HEK293 (cell line): ENCODE measurements around the gene VPS18.

Experiments
- CTCF ChIA-PET: fragments of 350-600 bp; formaldehyde crosslinking; extraction: SDS; loops from one replicate; lab custom pipeline; 2021; ENCODE audit warnings: antibody characterized with exemption; lab: Yijun Ruan, JAX
- POLR2A ChIA-PET: fragments of 300-600 bp; formaldehyde crosslinking; extraction: SDS; loops from one replicate; lab custom pipeline; 2020; ENCODE audit warnings: antibody characterized with exemption, inconsistent platforms; lab: Yijun Ruan, JAX
- H3K27ac ChIP-seq: fragments of 200-500 bp; sonication (Bioruptor generic); 2 replicates; pipeline ENCODE4 v1.5.1; 2014; ENCODE audit warnings: low read depth, low read length, control low read depth, inconsistent platforms; ENCODE audit errors: extremely low read depth
- H3K36me3 ChIP-seq, 2 experiments: fragments of 200-500 bp in 1 of 2; sonication (Bioruptor generic) in 1 of 2; 1 replicate in 1 of 2; 2 replicates in 1 of 2; pipeline ENCODE4 v1.5.1; 2014 to 2017; ENCODE audit warnings: inconsistent platforms in 2 of 2, low read length in 2 of 2; ENCODE audit not compliant: control insufficient read depth in 2 of 2, insufficient read depth in 1 of 2
- H3K4me1 ChIP-seq: fragments of 200-500 bp; sonication (Bioruptor generic); 2 replicates; pipeline ENCODE4 v1.5.1; 2014; ENCODE audit warnings: mild to moderate bottlenecking, low read length, inconsistent platforms; ENCODE audit not compliant: control insufficient read depth, insufficient read depth
- H3K4me3 ChIP-seq: 2 replicates; pipeline ENCODE4 v1.5.1; 2011; ENCODE audit warnings: low read depth, mild to moderate bottlenecking, control low read depth, low read length, moderate library complexity
- H3K9me3 ChIP-seq: fragments of 200-500 bp; sonication (Bioruptor generic); 2 replicates; pipeline ENCODE4 v1.5.1; 2014; ENCODE audit warnings: low read depth, low read length, inconsistent platforms; ENCODE audit not compliant: control insufficient read depth, insufficient read depth
- GFI1B ChIP-seq: fragments of 450-650 bp; formaldehyde crosslinking; IDR thresholded peaks from 2 replicates; pipeline ENCODE4 v1.5.1; 2016; ENCODE audit warnings: missing biosample characterization, missing genetic modification characterization
- GLIS2 ChIP-seq: fragments of 450-650 bp; formaldehyde crosslinking; IDR thresholded peaks from 2 replicates; pipeline ENCODE4 v1.5.1; 2016; ENCODE audit warnings: missing biosample characterization, missing genetic modification characterization
- KLF9 ChIP-seq: fragments of 450-650 bp; formaldehyde crosslinking; IDR thresholded peaks from 2 replicates; pipeline ENCODE4 v1.5.1; 2016; ENCODE audit warnings: missing biosample characterization, missing genetic modification characterization, low read depth
- MEIS1 ChIP-seq: sonication (generic); formaldehyde crosslinking; IDR thresholded peaks from 2 replicates; pipeline ENCODE4 v1.8.1; 2022; ENCODE audit warnings: missing genetic modification reagents, mild to moderate bottlenecking, borderline replicate concordance
- SP7 ChIP-seq: fragments of 450-650 bp; formaldehyde crosslinking; IDR thresholded peaks from 2 replicates; pipeline ENCODE4 v1.5.1; 2016; ENCODE audit warnings: missing biosample characterization, missing genetic modification characterization
- YY2 ChIP-seq: fragments of 450-650 bp; formaldehyde crosslinking; IDR thresholded peaks from 2 replicates; pipeline ENCODE4 v1.5.1; 2016; ENCODE audit warnings: missing biosample characterization, missing genetic modification characterization
- ZBTB7A ChIP-seq: fragments of 450-650 bp; formaldehyde crosslinking; IDR thresholded peaks from 2 replicates; pipeline ENCODE4 v1.5.1; 2016; ENCODE audit warnings: low read depth, missing biosample characterization, missing genetic modification characterization
- ZNF133 ChIP-seq: fragments of 450-650 bp; formaldehyde crosslinking; IDR thresholded peaks from 2 replicates; pipeline ENCODE4 v1.5.1; 2016; ENCODE audit warnings: missing biosample characterization, missing genetic modification characterization
- ZNF157 ChIP-seq: fragments of 450-650 bp; formaldehyde crosslinking; IDR thresholded peaks from 2 replicates; pipeline ENCODE4 v1.5.1; 2016; ENCODE audit warnings: missing biosample characterization, missing genetic modification characterization
- ZNF23 ChIP-seq: fragments of 450-650 bp; formaldehyde crosslinking; IDR thresholded peaks from 2 replicates; pipeline ENCODE4 v1.5.1; 2016; ENCODE audit warnings: missing biosample characterization, missing genetic modification characterization, borderline replicate concordance
- ZNF248 ChIP-seq: fragments of 450-650 bp; formaldehyde crosslinking; IDR thresholded peaks from 2 replicates; pipeline ENCODE4 v1.5.1; 2017; ENCODE audit warnings: missing biosample characterization, missing genetic modification characterization
- ZNF292 ChIP-seq: fragments of 450-650 bp; formaldehyde crosslinking; IDR thresholded peaks from 2 replicates; pipeline ENCODE4 v1.5.1; 2016; ENCODE audit warnings: low read depth, missing biosample characterization, missing genetic modification characterization, borderline replicate concordance
- ZNF324 ChIP-seq: fragments of 450-650 bp; formaldehyde crosslinking; IDR thresholded peaks from 2 replicates; pipeline ENCODE4 v1.5.1; 2016; ENCODE audit warnings: missing biosample characterization, missing genetic modification characterization
- ZNF350 ChIP-seq: fragments of 450-650 bp; formaldehyde crosslinking; IDR thresholded peaks from 2 replicates; pipeline ENCODE4 v1.5.0; 2017; ENCODE audit warnings: missing biosample characterization, mild to moderate bottlenecking, missing genetic modification characterization
- ZNF366 ChIP-seq: fragments of 450-650 bp; formaldehyde crosslinking; conservative IDR thresholded peaks from 2 replicates; pipeline ENCODE4 v1.5.1; 2016; ENCODE audit warnings: missing biosample characterization, missing genetic modification characterization
- ZNF391 ChIP-seq: fragments of 450-650 bp; formaldehyde crosslinking; IDR thresholded peaks from 2 replicates; pipeline ENCODE4 v1.5.1; 2016; ENCODE audit warnings: low read depth, missing biosample characterization, missing genetic modification characterization, borderline replicate concordance
- ZNF48 ChIP-seq: fragments of 450-650 bp; formaldehyde crosslinking; IDR thresholded peaks from 2 replicates; pipeline ENCODE4 v1.5.1; 2016; ENCODE audit warnings: missing biosample characterization, missing genetic modification characterization
- ZNF521 ChIP-seq: fragments of 450-650 bp; formaldehyde crosslinking; IDR thresholded peaks from 2 replicates; pipeline ENCODE4 v1.5.1; 2017; ENCODE audit warnings: missing biosample characterization, mild to moderate bottlenecking, missing genetic modification characterization
- ZNF571 ChIP-seq: fragments of 450-650 bp; formaldehyde crosslinking; IDR thresholded peaks from 2 replicates; pipeline ENCODE4 v1.5.0; 2017; ENCODE audit warnings: missing biosample characterization, missing genetic modification characterization
- ZNF596 ChIP-seq: fragments of 450-650 bp; IDR thresholded peaks from 2 replicates; pipeline ENCODE4 v1.5.0; 2018; ENCODE audit warnings: missing biosample characterization, mild to moderate bottlenecking, missing genetic modification characterization, moderate library complexity
- ZNF621 ChIP-seq: fragments of 450-650 bp; formaldehyde crosslinking; IDR thresholded peaks from 2 replicates; pipeline ENCODE4 v1.5.1; 2017; ENCODE audit warnings: missing biosample characterization, missing genetic modification characterization
- ZNF664 ChIP-seq: fragments of 450-650 bp; formaldehyde crosslinking; IDR thresholded peaks from 2 replicates; pipeline ENCODE4 v1.5.1; 2016; ENCODE audit warnings: missing biosample characterization, missing genetic modification characterization
- ZNF670 ChIP-seq: fragments of 450-650 bp; formaldehyde crosslinking; IDR thresholded peaks from 2 replicates; pipeline ENCODE4 v1.5.1; 2016; ENCODE audit warnings: missing biosample characterization, missing genetic modification characterization, low read depth
- ZNF707 ChIP-seq: fragments of 450-650 bp; formaldehyde crosslinking; IDR thresholded peaks from 2 replicates; pipeline ENCODE4 v1.5.1; 2016; ENCODE audit warnings: missing biosample characterization, missing genetic modification characterization
- ZXDB ChIP-seq: fragments of 450-650 bp; formaldehyde crosslinking; IDR thresholded peaks from 2 replicates; pipeline ENCODE4 v1.5.1; 2016; ENCODE audit warnings: missing biosample characterization, missing genetic modification characterization
- TF ChIP-seq, protein P1 (sequence below): sonication (generic); formaldehyde crosslinking; IDR thresholded peaks from 2 replicates; pipeline ENCODE4 v1.8.1; 2022; ENCODE audit warnings: mild to moderate bottlenecking, moderate library complexity, missing genetic modification reagents
- TF ChIP-seq, protein P2 (sequence below): fragments of 450-650 bp; formaldehyde crosslinking; IDR thresholded peaks from 2 replicates; pipeline ENCODE4 v1.5.1; 2016; ENCODE audit warnings: missing biosample characterization, missing genetic modification characterization
- TF ChIP-seq, protein P3 (sequence below): fragments of 450-650 bp; formaldehyde crosslinking; IDR thresholded peaks from 2 replicates; pipeline ENCODE4 v1.5.1; 2017; ENCODE audit warnings: missing biosample characterization, missing genetic modification characterization
- TF ChIP-seq, protein P4 (sequence below): fragments of 450-650 bp; formaldehyde crosslinking; IDR thresholded peaks from 2 replicates; pipeline ENCODE4 v1.5.1; 2016; ENCODE audit warnings: missing biosample characterization, missing genetic modification characterization
- TF ChIP-seq, protein P5 (sequence below): fragments of 450-650 bp; formaldehyde crosslinking; IDR thresholded peaks from 2 replicates; pipeline ENCODE4 v1.5.1; 2016; ENCODE audit warnings: missing biosample characterization, missing genetic modification characterization

The VPS18 gene

DNA sequence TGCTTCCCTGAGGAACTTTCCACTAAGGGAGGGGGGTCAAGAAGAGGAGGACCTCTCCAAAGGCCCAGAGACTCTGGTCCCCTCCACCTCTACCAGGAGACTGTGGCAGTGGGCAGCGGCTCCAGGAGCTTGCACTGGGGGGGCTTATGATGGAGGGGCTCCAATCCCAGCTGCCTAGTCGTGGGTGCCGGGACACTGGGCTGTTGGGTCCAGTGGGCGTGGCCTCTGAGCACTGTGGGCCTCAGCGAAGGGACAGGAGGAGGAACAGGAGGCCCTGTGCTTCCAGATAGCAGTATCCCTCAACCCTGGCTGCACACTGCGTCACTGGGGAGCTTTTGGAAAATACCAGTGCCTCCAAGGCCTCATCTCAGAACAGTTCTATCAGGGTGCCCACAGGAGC, 21.4 kb downstream of the VPS18 start:
- H3K4me1 ChIP-seq: no peaks in the 10 kb centered on the region
- no peak overlapping the region for H3K4me3 ChIP-seq
- no peaks in the 10 kb centered on the region for H3K36me3 ChIP-seq
- ChIA-PET POLR2A (interaction anchor here (0.9 to 2.0 kb wide), 2 partner anchors 13 to 37 kb away, joined by 3 to 9 read pairs; partner anchors contain the start of genes CHAC1 and DLL4), CTCF (interaction anchor here (0.8 to 2.0 kb wide), 3 partner anchors 10 to 107 kb away, joined by 3 to 10 read pairs (median 5); no protein-coding TSS in a partner anchor)
- H3K9me3 ChIP-seq: no peaks in the 10 kb centered on the region
- no peak for TF ChIP-seq ZNF48 (tag by site-specific recombination)
- no peak for TF ChIP-seq ZNF324 (tag by site-specific recombination)
- TF ChIP-seq ZNF292 (tag by site-specific recombination): no peak
- TF ChIP-seq ZNF521: no peak
- no peak for TF ChIP-seq ZNF571 (tag by site-specific recombination)
- TF ChIP-seq ZNF248: no peak
- no peak for TF ChIP-seq ZNF157
- TF ChIP-seq ZNF391 (tag by site-specific recombination): no peak
- no peak for TF ChIP-seq KLF9 (tag by site-specific recombination)
- TF ChIP-seq, protein P1, sequence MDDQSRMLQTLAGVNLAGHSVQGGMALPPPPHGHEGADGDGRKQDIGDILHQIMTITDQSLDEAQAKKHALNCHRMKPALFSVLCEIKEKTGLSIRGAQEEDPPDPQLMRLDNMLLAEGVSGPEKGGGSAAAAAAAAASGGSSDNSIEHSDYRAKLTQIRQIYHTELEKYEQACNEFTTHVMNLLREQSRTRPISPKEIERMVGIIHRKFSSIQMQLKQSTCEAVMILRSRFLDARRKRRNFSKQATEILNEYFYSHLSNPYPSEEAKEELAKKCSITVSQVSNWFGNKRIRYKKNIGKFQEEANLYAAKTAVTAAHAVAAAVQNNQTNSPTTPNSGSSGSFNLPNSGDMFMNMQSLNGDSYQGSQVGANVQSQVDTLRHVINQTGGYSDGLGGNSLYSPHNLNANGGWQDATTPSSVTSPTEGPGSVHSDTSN (CRISPR knock-in tag): no peak
- TF ChIP-seq ZXDB (tag by site-specific recombination): no peak
- TF ChIP-seq YY2 (tag by site-specific recombination): no peak
- TF ChIP-seq GLIS2: no peak
- TF ChIP-seq, protein P2, sequence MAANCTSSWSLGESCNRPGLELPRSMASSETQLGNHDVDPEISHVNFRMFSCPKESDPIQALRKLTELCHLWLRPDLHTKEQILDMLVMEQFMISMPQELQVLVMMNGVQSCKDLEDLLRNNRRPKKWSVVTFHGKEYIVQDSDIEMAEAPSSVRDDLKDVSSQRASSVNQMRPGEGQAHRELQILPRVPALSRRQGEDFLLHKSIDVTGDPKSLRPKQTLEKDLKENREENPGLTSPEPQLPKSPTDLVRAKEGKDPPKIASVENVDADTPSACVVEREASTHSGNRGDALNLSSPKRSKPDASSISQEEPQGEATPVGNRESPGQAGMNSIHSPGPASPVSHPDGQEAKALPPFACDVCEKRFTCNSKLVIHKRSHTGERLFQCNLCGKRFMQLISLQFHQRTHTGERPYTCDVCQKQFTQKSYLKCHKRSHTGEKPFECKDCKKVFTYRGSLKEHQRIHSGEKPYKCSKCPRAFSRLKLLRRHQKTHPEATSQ: no peak
- TF ChIP-seq ZNF707 (tag by site-specific recombination): no peak
- no peak for TF ChIP-seq ZNF596 (tag by site-specific recombination)
- no peak overlapping the region for H3K27ac ChIP-seq

DNA sequence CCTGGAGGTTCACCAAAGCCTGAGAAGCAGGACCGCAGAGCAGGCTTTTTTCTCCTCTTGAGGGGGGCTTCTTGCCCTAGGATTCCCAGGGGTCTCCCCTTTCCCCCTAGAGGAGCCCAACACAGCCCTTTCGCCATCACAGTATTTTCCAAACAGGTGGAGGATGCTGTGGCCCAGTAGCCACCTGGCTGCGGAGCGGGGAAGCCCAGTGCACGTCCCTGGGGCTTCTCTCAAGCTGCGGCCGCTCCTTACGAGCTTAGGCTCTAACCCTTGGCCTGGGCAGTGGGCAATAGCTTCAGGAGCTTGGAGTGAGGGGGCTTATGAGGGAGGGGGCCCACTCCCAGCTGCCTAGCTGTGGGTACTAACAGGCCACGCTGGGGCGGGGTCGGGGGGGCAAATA, 23.3 kb downstream of the VPS18 start:
- TF ChIP-seq ZNF23 (tag by site-specific recombination) (no peak), ZNF350 (no peak), ZNF133 (tag by site-specific recombination) (no peak), GLIS2 (no peak), ZNF670 (tag by site-specific recombination) (no peak), SP7 (no peak), ZNF664 (no peak), ZNF366 (tag by site-specific recombination) (no peak), ZBTB7A (tag by site-specific recombination) (no peak), ZNF621 (tag by site-specific recombination) (no peak), GFI1B (no peak), MEIS1 (no peak)
- TF ChIP-seq, protein P3, sequence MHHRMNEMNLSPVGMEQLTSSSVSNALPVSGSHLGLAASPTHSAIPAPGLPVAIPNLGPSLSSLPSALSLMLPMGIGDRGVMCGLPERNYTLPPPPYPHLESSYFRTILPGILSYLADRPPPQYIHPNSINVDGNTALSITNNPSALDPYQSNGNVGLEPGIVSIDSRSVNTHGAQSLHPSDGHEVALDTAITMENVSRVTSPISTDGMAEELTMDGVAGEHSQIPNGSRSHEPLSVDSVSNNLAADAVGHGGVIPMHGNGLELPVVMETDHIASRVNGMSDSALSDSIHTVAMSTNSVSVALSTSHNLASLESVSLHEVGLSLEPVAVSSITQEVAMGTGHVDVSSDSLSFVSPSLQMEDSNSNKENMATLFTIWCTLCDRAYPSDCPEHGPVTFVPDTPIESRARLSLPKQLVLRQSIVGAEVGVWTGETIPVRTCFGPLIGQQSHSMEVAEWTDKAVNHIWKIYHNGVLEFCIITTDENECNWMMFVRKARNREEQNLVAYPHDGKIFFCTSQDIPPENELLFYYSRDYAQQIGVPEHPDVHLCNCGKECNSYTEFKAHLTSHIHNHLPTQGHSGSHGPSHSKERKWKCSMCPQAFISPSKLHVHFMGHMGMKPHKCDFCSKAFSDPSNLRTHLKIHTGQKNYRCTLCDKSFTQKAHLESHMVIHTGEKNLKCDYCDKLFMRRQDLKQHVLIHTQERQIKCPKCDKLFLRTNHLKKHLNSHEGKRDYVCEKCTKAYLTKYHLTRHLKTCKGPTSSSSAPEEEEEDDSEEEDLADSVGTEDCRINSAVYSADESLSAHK: no peak
- TF ChIP-seq, protein P4, sequence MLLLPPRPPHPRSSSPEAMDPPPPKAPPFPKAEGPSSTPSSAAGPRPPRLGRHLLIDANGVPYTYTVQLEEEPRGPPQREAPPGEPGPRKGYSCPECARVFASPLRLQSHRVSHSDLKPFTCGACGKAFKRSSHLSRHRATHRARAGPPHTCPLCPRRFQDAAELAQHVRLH: no peak
- TF ChIP-seq, protein P5, sequence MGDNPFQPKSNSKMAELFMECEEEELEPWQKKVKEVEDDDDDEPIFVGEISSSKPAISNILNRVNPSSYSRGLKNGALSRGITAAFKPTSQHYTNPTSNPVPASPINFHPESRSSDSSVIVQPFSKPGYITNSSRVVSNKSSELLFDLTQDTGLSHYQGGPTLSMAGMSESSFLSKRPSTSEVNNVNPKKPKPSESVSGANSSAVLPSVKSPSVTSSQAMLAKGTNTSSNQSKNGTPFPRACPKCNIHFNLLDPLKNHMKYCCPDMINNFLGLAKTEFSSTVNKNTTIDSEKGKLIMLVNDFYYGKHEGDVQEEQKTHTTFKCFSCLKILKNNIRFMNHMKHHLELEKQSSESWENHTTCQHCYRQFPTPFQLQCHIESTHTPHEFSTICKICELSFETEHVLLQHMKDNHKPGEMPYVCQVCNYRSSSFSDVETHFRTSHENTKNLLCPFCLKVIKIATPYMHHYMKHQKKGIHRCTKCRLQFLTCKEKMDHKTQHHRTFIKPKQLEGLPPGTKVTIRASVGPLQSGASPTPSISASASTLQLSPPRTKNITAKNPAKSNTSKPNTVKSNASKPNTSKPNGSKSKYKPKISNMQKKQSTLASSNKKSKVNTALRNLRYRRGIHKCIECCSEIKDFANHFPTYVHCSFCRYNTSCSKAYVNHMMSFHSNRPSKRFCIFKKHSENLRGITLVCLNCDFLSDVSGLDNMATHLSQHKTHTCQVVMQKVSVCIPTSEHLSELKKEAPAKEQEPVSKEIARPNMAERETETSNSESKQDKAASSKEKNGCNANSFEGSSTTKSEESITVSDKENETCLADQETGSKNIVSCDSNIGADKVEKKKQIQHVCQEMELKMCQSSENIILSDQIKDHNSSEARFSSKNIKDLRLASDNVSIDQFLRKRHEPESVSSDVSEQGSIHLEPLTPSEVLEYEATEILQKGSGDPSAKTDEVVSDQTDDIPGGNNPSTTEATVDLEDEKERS (tag by site-specific recombination): no peak
- Histone ChIP-seq H3K4me1 (no peaks in the 10 kb centered on the region), H3K4me3 (no peak overlapping the region), H3K9me3 (no peaks in the 10 kb centered on the region), H3K27ac (no peak overlapping the region), H3K36me3 (no peaks in the 10 kb centered on the region)
- ChIA-PET CTCF (interaction anchor here (1.3 kb wide), 1 partner anchor 12 kb away, joined by 3 read pairs; no protein-coding TSS in a partner anchor), POLR2A (interaction anchor here (1.0 to 1.7 kb wide), 2 partner anchors 11 to 36 kb away, joined by 4 to 5 read pairs; partner anchors contain the start of genes CHAC1 and DLL4)
